Effector CD4-positive, alpha-beta T cell (primary cell): ENCODE measurements around the gene ADGRG6.

Source experiments
- DNase-seq: peaks from one replicate; pipeline ENCODE4 v3.0.0-alpha.2; 2020

The ADGRG6 gene

DNA sequence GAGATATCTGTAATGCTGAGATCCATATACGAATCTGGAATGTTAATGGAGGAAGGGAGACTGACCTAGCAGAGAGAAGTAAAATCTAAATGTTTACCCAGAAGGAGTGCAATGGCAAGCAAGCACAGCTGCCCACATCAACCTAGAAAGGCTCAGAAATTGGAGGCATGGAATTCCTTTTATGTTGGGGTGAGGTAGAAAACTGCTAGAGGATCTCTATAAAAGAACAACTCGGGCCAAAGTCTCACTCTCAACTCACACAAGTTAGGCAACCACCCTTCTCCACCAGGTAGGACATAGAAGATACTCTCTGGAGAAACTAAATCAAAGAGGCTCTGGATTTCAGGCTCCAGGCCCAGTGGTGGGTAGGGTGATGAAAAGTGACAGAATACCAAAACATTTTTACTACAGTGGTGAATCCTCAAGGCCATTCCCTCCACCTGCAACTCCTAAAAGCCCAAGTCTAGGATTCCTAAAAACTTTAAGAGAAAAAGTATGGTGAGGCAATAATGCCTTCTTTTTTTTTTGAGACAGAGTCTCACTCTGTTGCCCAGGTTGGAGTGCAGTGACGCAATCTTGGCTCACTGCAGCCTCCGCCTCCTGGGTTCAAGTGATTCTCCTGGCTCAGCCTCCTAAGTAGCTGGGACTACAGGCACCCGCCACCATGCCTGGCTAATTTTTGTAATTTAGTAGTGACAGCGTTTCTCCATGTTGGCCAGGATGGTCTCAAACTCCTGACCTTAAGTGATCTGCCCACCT is 9.5 kb upstream of the ADGRG6 start:
- no peak for DNase-seq

DNA sequence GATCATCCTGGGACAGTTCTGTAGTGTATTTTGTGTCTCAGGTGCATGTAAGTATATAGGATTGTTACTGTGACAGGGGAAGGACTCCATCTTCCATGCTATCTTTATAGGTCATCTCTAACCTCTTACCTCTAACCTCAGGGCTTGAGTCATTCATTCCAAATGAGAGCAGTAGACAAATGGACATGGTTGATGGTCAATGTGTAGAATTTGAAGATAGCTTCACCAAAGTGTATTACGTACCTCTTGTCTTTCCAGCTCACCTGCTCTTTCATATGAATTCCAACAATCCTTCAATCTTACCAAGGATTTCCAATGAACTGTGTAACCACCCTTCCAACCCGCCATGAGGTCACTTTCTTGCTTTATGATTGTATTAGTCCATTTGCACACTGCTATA is 8.7 kb upstream of the ADGRG6 start:
- no peak for DNase-seq

DNA sequence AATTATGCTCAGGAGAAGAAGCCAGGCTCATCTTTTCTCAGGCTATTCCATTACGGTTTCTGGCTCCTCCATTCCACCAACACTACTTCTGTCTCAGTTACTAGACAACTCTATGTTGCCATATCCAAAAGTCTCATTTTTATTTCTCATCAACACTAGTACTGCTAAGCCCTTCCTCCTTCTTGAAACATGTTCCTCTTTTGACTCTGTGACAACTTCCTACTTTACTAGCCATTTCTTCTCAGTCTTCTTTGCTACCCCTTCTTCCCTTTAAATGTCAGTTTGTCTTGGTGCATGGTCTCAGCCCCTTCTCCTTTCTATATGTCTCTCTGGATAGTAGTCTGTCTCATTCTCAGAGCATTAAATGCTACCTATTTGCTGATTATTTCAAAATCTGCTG is 7.1 kb upstream of the ADGRG6 start:
- no peak for DNase-seq

DNA sequence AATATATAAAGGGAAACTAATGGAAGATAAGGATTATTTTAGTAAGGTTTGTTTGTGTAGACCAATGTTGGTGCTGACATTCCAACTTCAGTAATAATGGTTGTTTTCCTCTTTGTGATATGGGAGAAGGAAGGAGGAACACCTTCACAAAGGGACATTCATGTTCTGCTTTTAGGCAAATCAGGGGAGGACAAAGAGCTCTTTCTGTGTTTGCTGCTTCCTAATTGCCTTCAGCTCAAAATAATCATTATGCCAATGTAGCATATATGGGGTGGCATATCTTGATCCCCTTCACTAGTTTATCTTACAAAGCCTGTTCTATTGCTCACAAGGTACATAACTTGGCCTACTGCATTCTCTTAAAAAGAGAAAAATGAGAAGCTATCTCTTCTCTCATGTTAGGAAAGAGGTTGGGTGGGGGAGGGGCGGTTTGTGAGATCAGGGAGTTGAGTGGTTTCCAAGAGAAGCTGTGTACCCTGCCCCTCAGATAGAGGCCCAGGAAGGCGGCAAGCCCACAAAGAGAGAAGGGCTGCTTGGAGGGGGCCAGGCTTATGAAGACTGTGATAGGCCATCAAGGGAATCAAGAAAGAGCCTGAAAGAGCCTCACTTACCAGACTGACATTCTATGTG is 4.7 kb upstream of the ADGRG6 start:
- no peak for DNase-seq

DNA sequence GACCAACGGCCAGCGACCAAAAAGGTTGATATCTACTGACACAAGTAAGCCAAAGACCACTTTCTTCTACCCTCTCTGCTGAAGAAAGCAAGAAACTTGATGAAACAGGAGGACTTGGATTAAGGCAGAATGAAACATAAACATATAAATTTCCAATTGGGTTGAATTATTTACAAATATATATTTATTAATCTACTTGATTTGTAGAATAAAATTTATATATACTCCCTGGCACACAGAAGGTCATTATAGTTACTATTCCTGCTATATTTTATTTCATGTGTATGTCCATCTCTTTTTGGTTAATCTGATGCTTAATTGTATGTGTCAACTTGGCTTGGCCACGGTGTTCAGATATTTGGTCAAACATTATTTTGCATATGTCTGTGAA is 4.2 kb upstream of the ADGRG6 start:
- no peak for DNase-seq

DNA sequence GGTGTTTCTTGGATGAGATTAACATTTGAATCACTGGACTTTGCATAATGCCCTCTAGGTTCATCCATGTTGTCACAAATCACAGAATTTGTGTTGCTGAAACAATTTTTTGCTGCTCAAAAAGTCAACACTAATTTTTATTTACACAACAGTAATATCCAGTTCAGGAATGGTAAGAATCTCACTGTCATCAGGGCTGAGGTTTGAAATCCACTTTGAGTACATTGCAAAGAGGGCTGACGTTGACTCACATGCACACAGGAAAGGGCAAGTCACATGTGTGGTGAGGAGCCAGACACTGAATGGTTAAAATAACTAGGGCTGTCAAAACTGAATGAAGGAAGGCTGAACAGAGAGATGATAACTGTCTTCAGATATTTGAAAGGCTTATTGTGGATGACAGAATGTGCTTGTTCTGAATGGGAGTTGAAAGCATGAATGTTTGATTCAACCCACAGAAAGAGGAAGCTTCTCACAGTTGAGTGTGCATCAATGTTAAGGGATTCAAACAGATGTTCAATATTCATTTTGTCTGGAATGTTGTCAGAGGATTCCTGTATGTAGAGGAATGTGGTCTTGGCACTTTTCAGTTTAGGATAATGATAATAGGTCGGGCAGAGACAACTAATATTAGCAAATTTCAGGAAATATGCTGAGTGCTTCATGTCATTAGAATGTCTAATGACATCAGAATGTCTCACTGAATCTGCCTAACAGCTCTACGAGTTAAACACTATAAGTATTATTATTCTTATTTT is 3.6 kb upstream of the ADGRG6 start:
- no peak for DNase-seq

DNA sequence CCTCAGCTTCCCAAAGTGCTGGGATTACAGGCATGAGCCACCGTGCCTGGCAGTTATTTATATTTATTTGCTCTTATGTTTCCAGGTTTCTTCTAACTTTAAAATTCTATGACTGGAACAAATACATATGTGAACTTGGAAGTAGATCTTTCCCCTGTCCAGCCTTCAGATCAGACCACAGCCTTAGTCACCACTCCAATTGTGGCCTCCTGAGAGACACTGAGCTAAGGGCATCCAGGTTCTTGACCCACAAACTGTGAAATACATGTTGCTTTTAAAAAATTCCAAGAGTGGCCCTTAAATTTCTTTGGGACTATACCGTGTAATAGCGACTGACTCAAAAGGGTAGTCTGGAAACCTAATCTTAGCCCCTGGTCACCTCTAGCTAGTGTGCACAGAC is 1.5 kb upstream of the ADGRG6 start:
- DNase-seq: no peak

DNA sequence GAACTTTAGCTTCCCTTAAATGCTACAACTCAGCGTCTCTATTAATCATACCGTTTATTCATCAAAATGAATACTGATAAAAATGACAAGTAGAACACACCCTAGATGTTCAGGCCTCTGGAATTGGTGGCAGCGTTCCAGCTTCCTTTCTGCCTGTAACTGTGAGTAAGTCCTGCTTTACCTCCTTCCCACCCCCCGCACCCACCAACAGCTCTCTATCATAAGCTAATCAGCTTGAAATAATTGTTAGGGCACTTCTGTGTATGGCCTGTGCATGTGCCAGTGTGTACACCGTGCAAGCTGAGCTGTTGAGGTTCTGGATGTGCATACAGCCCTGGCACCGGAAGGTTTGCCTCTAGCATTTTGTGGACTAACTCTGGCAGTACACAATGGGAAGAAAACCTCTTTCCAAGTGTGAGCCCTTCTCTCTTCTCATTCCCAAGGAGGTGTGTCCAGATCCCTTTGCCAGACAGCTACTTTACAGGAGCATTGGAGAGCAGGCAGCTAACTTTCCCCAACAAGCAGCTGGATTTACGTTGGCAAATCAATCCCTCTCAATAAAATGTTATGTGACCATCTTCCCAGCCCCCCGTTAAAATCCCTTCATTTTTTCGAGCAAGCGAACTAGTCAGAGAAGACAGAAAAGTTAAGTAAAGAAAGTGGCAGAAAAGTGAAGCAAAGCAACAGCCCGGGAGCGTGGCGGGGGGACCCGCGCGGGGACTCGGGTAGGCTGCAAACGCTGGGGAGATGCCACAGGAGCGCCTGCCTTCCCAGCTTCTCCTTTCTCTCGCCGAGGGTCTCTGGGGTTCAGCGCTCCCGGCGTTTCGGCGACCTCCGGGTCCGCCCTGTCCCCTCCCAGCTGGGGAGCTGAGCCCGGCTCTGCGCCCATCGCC is 803 bp upstream of the ADGRG6 start:
- no peak for DNase-seq

DNA sequence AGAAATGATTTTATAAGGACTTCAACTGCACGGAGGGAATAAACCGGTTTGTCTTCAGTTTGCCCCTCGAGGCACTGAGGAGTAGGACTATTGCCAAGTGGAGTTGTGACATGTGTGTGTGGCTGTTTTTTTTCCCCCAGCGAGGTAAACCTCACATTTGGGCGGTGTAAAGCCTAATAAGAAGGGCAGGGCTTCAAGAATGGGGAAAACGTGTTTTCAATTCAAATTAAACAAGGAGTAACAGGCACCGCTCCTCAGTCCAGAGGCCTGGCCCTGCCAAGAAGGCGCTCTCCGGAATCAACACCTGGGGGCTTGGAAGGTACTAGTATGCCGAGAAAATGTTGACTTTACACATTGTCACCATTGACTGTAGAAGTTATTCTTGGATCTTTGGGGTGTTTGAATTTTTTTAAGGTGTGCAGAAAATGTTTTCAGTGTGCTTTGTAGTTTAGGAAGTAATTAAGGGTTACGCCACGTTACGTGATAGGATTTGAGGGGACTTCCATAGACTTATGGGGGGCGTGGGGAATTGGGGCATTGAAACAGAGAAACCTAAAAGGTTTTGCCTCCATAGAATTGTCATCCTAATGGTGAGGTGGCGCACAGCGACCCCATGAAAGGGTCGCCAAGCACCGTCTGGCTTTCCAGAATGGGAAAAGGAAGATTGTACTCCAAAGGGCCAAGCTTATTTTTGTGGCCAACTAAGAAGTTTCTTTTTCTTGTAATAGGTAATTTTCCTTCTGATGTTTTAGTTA is 791 bp downstream of the ADGRG6 start:
- DNase-seq: no peak

DNA sequence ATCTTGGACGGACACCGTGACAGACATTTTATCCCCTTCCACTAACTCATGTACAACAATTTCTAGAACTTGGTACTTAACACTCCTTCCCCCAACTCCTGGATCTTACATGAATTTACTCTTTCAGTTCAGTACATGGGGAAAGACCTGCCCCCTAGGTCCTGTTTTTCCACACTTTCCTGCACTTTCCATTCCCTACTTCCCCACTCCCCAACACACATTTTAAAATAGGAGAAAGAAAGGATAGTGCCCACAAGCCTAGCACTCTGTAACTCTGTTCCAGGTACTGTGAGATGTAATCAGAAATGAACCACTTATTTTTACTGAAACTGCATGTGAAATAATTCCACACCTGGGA is 1.3 kb downstream of the ADGRG6 start:
- no peak for DNase-seq

DNA sequence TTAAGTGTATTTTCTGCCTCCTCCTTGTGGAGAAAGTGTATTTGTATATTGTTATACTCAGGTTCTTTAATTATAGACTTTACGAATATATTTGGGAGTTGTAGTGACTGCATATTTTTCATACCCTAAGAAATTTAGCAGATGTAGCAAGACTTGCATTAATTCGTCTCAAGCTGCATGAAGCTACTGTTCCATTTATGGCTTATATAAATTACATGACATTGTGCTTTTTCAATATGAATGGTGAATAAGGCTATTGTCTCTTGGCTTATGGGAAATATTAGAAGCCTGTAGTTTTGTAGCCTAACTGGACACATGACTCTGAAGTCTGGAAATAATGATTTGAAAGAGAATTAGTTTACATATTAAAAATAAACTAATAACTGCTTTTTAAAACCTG is 2.4 kb downstream of the ADGRG6 start:
- no peak for DNase-seq

DNA sequence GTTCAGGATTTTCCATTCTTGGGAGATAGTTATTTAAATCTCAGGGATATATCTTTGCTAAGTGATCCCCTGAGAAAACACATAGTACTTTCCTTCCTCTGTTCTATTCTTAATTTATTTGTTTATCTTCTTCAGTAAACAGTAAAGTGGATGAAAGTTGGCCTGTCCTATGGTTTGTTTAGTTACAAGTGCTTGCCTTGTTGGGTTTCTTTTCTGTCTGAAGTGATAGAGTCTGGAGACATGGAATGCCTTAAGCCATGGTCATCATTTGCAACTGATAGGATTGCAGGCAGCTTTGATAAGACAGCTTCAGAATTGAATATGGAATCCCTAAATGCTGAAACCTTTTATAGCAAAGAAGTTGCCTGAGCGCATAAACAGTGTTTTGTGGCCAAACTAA is 4.9 kb downstream of the ADGRG6 start:
- no peak for DNase-seq

DNA sequence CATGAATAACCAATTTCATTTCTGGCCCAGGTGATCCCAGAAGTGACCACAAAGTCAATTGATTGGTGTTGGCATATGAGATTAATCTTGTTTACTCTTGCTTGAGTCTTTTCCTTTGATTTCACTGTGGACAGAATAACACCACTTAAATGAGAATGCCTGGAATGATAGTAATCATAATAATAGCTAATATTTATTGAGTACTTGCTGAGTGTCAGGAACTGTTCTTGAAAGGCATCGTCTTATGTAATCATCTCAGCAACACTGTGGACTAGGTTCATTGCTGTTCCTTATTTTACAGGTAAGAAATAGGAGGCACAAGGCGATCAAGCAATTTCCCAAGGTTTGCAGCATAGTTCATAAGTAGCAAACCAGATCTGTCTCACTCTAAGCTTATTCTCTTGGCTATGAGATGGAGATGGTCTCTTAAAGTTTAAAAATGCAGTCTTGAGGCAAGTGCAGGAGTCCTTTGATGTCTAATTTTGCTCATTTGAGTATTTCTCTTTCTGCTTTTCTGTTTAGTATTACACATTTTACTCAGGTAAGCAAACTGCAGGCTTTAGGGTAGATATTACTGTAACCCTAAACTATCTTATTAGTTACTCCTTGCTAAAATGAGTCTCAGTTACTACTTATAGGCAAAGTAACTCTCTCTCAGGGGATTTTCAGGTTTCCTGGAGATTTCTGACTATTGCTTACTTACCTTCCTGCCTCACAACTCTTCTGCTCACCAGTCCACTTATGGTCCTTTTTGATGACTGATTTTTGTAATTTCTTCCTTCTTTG is 6.3 kb downstream of the ADGRG6 start:
- DNase-seq: no peak

DNA sequence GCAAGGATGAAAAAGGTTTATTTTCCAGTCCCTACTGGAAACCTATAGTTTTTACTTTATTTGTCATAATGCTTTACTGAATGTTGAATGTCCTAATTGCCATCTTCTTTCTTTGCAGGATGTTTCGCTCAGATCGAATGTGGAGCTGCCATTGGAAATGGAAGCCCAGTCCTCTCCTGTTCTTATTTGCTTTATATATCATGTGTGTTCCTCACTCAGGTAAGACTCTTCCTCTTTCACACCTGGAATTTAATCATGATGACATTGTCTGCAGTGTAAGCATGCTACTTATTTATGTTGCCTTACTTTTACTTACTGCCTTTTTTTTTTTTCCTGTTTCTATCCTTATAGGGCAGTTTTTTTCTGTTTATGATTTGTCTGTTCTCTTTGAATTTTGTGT is 7.6 kb downstream of the ADGRG6 start:
- no peak for DNase-seq

DNA sequence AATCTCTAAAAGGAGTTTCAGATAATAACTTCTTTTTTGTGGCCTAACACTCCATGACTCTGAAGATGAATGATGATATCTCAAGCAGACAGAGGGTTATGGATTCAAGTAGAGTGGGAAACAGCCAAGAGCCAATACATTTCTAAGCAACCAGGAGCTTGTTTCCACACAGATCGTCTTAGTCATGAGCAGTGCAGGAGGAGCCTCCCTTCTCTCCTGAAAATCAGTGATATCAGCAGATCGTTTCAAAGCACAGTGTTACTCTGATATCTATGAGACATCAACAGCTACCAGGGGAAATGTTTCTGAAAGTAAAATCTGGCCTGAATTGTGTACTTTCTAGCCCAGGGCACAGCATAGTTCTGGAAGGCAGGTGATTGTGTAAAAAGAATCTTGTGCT is 11.5 kb downstream of the ADGRG6 start:
- no peak for DNase-seq

DNA sequence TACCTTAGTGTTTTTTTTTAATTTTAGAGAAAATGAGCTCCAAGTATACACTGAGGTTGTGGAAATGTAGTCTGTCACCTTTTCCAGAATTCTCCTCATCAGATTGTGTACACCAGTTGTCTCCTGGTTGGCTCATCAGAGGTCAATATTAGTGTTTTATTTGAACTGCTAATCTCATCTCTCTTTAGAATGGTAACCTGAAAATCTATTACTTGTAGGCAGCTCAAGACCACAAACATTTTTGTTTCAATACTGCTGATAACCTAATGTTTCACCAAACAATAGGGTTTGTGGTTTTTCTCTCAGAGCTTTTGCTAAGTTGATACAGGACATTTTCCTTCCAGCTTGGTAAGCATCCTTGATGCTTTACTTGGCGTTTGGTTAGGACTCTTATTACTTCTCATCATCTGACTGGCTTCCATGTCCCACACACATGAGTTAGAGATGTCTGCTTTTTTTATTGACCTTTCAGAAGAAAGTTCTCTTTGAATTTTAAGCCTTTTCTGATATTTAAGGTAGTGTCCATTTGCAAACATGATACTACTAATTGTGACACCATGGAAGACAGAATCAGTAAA is 15.1 kb downstream of the ADGRG6 start:
- DNase-seq: no peak

DNA sequence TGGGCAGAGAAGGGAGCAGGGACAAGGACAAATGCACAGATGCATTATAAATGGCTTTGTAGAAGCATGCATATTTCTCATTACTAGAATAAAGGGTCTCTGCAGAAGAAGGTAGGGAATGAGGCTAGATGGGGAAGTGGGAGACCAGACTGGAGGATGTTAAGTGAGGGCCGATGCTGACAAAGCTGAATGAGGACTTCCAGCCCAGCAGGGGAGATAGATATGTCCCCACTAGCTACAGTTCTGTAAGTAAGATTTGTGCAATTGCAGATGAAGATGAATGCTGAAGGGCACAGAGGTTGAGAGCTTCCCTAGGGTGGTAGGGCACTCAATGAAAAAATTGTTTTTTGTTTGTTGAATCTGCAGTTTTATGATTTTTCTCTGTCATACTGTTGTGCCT is 16.9 kb downstream of the ADGRG6 start:
- DNase-seq: no peak

DNA sequence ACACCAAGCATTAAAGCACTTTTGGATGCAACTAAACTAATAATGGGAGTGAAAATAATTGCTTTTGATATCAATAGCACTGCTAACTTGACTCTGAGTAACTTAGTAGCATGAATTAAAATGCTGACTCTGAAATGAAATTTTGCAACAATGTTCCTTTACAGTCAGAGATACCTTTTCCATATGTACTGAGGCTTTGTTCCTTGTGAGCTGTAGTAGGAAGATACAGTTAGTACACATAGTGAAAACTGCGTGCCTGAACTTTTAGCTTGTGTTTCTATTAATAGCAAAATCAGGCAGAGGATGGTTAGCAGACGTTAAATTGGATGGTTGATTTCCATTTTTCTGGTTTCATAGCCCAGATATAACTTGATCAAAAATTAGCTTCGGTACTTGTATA is 18.6 kb downstream of the ADGRG6 start:
- no peak for DNase-seq

DNA sequence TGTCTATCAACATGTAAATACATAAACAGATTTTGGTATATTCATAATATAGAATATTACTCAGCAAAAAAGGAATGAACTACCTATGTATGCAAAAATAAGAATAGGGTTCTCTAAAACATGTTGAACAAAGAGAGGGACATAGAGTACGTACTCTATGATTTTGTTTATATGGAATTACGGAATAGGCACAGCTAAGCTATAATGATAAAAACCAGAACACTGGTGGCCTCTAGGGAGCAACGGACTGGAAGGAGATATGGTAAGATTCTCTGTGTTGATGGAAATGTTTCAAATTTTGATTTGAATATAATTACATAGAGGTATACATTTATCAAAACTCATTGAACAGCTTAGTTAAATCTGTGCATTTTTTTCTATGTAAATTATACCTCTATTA is 19.6 kb downstream of the ADGRG6 start:
- DNase-seq: no peak

DNA sequence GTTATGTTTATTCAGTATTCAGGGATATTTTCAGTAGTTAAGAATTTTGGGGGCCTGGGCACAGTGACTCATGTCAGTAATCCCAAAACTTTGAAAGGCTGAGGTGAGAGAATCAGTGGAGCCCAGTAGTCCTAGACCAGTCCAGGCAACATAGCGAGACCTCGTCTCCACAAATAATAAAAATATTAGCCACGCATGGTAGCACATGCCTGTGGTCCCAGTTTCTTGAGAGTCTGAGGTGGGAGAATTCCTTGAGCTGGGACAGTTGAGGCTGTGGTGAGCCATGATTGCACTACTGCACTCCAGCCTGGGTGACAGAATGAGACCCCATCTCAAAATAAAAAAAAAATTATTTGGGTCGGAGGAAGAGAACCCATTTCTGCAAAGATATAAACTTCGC is 20.3 kb downstream of the ADGRG6 start:
- DNase-seq: no peak

DNA sequence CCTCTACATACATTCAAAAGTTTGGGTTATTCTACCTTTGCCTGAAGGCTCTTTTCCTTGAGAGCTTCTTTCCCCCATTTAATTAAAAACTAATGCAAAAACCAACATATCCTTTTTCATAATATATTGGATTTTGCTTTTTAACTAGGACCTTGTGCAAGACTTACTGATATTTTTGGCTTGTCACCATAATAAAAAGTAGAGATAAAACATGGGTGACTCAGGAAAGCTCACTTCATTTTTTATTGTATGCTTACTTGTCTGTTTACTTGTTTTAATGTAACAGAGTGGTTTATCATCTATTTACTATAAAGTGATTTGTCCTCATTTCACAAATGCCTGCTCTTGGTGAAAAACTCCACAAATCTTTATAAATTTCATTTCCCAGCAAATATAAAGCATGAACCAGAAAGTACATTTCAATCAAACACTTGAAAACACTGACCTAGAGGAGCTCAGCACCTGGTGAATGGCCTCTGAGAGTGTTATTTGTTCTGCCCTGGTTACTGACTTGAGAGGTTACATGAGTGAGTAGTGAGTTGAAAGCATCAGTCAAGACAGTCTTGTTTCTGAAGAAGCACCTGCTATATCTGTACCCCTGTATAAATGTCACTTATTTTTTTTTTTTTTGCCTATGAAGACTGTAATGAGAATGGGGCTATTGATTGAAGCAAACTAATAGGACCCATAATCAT is 20.8 kb downstream of the ADGRG6 start:
- no peak for DNase-seq
